Activated naive CD4-positive, alpha-beta T cell treated with anti-CD3 and anti-CD28 coated beads, Interleukin-2, amount 50 U/mL, for 72 hours (primary cell): ENCODE data around the gene B4GAT1. TPM values are rescaled to one million over a fixed set of nuclear protein-coding genes. Genes with fewer than 3 reads are reported as not detected.
"Not testable (repeated sequence)": the region's sequence is repeated elsewhere in the genome, so short reads cannot be mapped to it uniquely, and the experiment has no call there.

Source experiments
- ATAC-seq, 2 donors: fragments of 150-1000 bp; cut with Tn5 transposase; 2 replicates each; pipeline ENCODE4 v1.10.0; 2021; ENCODE audit warnings: mild to moderate bottlenecking in 2 of 2, moderate library complexity in 2 of 2
- DNase-seq, 2 donors: peaks; one replicate each; pipeline ENCODE4 v3.0.0; 2021 to 2022; ENCODE audit warnings: low spot score in 2 of 2
- H3K27ac Mint-ChIP-seq, 2 donors: one replicate each; pipeline ENCODE4 v1.8.0; 2022; ENCODE audit warnings: mild to moderate bottlenecking in 2 of 2, mixed read lengths in 2 of 2
- H3K36me3 Mint-ChIP-seq, 2 donors: one replicate each; pipeline ENCODE4 v1.8.0; 2022; ENCODE audit warnings: mixed read lengths in 2 of 2
- H3K9me3 Mint-ChIP-seq, 2 donors: one replicate each; pipeline ENCODE4 v1.8.0; 2022; ENCODE audit warnings: mixed read lengths in 2 of 2
- total RNA-seq, 2 donors: library from RNA; stranded (reverse); gene quantifications; one replicate each; pipeline ENCODE4 v1.2.3, GENCODE V29; 2022

B4GAT1 gene
- 1 to 10 TPM; 6.5 to 8.9 TPM for total RNA-seq

DNA sequence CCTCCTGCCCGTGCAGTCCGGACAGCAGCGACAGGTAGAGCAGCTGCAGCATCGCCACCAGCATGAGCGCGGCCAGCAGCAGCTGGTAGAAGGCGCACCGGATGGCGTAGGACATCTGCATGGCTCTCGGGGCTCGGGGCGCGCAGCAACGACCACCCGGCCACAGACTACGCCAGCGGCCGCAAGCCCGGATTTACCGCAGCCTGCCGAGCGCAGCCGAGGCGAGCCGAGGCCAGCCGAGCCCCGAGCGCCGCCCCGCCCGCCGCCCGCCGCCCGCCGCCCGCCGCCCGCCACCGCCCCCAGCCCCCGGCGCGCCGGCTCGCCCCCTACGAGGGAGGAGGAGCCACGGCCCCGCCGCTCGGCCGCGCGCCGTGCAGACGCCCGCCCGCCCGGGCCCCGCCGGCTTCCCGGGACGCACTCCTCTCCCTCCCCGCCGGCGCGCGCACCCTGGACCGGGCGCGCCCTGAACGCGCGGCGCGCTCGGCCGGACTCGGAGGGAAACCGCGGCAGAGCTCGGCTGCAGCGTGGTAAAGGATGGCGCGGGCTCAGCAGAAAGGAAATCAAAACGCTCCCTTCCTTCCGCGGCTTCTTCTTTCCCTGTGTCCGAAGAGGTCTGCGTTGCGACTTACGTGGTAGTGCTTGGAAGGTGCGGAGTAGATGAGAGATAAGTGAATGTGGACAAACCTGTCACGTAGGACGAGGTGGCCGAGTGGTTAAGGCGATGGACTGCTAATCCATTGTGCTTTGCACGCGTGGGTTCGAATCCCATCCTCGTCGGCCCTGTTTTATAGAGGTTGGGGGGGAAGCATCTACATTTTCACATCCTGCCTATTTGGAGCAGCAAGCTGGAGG lies at the start of gene B4GAT1:
B4GAT1 (minus strand) TSS at position 205 of the 852 bp plus-strand sequence; CDS start at position 121, 84 bp downstream.
- peak; percentile 67 to 75 for ATAC-seq

DNA sequence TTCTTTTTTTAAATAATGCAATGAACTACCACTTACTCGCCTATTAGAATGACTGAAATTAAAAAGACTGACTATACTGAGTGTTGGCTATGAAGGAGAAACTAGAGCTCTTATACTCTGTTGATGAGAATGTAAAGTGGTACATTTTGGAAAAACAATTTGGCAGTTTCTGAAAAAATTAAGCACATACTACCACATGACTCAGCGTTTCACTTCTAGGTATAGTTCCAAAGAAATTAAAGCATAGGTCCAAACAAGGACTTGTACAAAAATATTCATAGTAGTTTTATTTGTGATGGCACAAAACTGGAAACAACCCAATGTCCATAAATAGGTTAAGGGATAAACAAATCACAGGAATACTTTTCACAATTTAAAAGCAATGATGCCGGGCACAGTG lies 46.5 kb upstream of the B4GAT1 start:
- H3K9me3 Mint-ChIP-seq: no peaks in the 10 kb centered on the region
- H3K27ac Mint-ChIP-seq: no peak overlapping the region
- no peak for DNase-seq
- H3K36me3 Mint-ChIP-seq: no peaks in the 10 kb centered on the region
- ATAC-seq: no peak

More for the DNA sequence above, at the start of gene B4GAT1:
- DNase-seq: peak; percentile 89 to 90
- Mint-ChIP-seq H3K9me3 (peaks cover 0 to 3% of the 10 kb centered on the region in 2 donors), H3K36me3 (peaks cover 8 to 14% of the 10 kb centered on the region in 2 donors), H3K27ac (peak within 1 kb of the TSS; percentile 99 to 100)

DNA sequence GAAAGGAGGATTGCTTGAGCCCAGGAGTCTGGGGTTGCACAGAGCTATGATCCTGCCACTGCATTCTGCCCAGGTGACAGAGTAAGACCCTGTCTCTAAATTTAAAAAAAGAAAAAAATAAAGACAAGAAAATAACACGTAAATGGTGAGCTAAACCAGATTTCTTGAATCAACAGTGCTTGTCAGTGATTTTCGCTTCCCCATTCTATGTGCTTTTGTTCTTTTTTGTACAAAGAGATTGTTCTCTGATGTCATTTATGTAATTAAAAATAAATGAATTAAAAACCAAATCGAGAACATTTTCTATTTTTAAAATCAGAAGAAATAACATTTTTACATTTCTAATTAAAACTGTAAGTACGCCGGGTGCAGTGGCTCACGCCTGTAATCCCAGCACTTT lies 43.9 kb upstream of the B4GAT1 start:
- no peaks in the 10 kb centered on the region for H3K9me3 Mint-ChIP-seq
- H3K36me3 Mint-ChIP-seq: no peaks in the 10 kb centered on the region
- DNase-seq: no peak
- ATAC-seq: no peak
- H3K27ac Mint-ChIP-seq: no peak overlapping the region

DNA sequence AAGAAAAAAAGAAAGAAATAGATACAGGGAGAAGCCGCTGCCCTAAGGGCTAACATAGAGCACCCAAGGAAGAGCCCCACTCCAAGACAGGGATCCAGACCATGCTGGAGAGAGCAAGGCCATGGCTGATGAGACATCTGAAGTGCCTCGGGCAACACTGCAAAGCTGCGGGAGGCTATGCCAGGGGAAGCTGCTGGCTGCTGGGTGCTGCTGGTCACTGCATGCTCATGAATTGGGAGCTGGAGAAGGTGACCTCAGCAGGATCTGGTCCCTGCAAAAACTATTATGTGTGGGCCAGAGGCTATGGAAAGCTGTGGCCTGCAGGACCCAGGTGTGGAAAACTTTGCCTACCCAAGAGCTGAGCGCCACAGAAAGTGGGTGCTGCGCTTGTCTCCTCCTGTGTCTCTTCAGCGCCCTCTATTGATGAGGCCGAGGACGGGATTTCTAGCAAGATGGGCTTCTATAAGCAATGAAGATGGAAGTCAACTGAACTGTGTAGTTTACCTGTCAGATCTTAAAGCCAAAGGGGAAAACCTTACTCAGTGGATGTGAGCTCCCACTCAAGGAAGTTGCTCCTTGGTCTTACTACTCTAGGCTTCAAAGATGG lies 41.5 kb upstream of the B4GAT1 start:
- Mint-ChIP-seq H3K27ac (no peak overlapping the region), H3K36me3 (no peaks in the 10 kb centered on the region), H3K9me3 (no peaks in the 10 kb centered on the region)
- ATAC-seq: peak; percentile 79 to 80
- DNase-seq: peak in 1 of 2 donors; percentile 81

DNA sequence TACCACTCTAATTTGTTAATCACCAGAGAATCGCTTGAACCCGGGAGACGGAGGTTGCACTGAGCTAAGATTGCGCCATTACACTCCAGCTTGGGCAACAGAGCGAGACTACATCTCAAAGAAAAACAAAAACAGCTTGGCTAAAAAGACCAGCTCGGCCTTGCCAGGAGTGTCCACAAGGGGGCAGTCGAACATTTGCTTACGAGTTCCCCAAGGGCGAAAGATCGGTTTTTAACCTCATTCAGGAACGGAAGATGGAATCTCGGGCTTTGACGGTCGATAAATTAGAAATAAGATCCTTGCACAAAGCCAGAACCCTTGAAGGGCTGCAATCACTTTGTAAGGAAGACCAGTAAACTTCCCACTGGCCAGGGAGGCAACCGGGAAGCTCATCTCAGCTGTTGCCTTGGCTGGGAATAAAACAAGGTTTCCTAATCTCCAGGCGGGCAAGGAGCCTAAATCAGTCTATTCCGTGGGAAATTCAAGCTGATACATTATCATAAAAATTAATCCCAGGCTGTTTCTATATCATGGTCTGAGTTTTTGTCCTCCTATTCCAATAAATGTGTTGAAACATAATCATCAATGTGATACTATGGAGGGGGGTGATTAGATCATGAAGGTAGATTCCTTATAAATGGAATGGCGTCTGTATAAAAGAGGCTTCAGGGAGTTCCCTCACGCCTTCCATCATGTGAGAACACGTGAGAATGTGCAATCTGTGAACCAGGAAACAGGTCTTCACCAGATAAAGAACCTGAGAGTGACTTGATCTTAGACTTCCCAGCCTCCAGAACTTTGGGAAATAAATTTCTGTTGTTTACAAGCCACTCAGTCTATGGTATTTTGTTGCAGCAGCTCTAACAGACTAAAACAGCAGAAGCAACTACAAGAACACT lies 39.0 kb upstream of the B4GAT1 start:
- H3K27ac Mint-ChIP-seq: peak overlapping the region in 1 of 2 donors; percentile 5
- no peaks in the 10 kb centered on the region for H3K36me3 Mint-ChIP-seq
- no peaks in the 10 kb centered on the region for H3K9me3 Mint-ChIP-seq
- peak; percentile 75 to 78 for ATAC-seq
- peak; percentile 72 to 88 for DNase-seq

DNA sequence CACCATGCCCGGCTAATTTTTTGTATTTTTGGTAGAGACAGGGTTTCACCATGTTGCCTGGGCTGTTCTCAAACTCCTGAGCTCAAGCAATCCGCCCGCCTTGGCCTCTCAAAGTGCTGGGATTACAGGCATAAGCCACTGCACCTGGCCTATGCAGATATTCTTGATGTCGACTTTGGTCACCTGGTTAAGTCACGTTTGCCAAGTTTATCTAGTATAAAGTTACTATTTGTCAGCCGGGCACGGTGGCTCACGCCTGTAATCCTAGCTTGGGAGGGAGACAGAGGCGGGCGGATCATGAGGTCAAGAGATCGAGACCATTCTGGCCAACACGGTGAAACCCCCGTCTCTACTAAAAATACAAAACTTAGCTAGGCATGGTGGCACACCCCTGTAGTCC lies 36.9 kb upstream of the B4GAT1 start:
- not testable (repeated sequence) for DNase-seq, ATAC-seq, H3K9me3 Mint-ChIP-seq, H3K27ac Mint-ChIP-seq, H3K36me3 Mint-ChIP-seq

DNA sequence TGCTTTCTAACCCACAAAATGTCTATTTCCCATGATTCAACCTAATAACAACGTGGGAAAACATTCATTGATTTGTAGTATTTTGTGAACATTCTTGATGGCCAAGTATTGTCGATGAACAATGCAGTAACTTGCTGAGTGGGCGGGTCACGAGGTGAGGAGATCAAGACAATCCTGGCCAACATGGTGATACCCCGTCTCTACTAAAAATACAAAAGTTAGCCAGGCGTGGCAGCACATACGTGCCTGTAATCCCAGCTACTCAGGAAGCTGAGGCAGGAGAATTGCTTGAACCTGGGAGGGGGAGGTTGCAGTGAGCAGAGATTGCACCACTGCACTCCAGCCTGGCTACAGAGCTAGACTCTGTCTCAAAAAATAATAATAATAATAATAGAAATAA lies 32.8 kb upstream of the B4GAT1 start:
- H3K27ac Mint-ChIP-seq, H3K9me3 Mint-ChIP-seq, ATAC-seq, H3K36me3 Mint-ChIP-seq, DNase-seq: not testable (repeated sequence)

DNA sequence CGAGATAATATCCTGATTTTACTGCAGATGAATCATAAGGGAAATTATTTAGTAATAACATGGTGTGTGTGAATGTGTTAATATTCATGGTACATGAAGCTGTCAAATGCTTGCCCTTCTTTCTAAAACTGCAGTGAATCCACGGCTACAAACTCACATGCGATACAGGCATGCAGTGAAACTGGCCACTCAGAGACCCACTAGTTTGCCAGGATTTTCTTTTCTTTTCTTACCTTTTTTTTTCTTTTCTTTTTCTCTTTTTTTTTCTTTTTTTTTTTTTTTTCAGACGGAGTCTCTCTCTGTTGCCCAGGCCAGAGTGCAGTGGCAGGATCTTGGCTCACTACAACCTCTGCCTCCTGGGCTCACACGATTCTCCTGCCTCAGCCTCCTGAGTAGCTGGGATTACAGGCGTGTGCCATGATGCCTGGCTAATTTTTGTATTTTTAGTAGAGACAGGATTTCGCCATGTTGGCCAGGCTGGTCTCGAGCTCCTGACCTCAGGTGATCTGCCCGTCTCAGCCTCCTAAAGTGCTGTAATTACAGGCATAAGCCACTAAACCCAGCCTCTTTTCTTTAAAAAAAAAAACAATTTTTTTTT lies 26.4 kb upstream of the B4GAT1 start:
- ATAC-seq, H3K36me3 Mint-ChIP-seq, H3K9me3 Mint-ChIP-seq, DNase-seq, H3K27ac Mint-ChIP-seq: not testable (repeated sequence)

DNA sequence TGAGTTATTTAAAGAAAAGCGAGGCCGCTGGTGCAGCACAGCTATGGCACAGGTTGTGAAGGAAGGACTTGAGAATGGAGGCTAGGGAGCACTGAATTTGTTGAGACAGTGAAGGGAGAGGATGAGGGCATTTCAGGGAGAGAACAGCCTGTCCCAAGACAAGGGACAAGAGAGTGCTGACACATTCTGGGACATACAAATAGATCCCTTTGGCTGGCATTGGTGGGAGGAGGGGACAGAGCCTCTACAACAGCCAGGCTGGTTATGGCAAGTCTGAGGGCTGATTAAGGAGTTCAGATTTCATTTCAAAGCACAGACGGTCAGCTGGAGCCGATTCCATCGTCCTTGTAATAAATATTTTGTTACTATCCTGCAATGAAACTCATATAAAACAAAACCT lies 25.8 kb upstream of the B4GAT1 start:
- Mint-ChIP-seq H3K27ac (no peak overlapping the region), H3K9me3 (no peaks in the 10 kb centered on the region), H3K36me3 (no peaks in the 10 kb centered on the region)
- ATAC-seq: no peak
- no peak for DNase-seq

DNA sequence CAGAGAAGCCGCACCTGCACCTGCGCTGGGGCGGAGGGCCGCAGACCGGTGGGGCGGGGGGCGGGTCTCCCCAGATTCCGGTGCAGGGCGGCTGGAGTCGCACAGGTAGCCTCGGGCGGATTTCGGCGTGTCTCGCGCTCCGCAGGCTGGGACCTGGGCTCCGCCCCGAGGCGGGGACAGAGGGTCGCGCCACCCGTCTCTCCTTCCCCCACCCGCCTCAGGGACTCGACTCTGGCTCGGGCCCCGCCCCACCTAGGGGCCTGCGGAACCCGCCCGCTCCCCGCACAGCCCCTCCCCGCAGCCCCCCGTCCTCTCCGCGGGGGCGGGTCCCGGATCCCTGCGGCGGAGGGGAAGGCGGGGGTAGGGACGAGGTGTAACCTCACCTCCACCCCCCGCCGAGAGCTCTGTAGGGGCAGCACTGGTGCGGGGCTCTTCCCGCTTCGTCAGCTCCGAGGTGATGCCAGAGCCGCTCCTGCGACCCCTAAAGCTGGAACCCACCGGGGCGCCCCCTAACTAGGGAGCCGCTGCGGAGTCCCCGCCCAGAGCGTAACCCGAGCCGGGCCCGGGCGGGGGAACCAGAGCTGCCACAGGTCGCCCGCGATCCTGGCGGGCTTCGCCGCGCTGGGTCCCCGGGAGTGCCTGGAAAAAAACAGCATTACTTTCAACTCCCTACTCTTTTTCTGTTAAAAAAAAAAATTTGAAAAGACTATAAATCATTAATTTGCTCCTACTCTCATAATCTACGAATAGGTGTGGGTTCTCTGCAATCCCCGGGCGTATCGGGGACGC lies 24.4 kb upstream of the B4GAT1 start, which contains the start of gene SLC29A2:
SLC29A2 (minus strand) TSS at position 134 of the 789 bp plus-strand sequence. CDS start 169 bp downstream, outside the sequence.
- Mint-ChIP-seq H3K27ac (peak within 1 kb of the TSS; percentile 77 to 96), H3K9me3 (no peaks in the 10 kb centered on the region), H3K36me3 (no peaks in the 10 kb centered on the region)
- ATAC-seq (peak; percentile 72 to 91), DNase-seq (peak; percentile 73 to 83)

DNA sequence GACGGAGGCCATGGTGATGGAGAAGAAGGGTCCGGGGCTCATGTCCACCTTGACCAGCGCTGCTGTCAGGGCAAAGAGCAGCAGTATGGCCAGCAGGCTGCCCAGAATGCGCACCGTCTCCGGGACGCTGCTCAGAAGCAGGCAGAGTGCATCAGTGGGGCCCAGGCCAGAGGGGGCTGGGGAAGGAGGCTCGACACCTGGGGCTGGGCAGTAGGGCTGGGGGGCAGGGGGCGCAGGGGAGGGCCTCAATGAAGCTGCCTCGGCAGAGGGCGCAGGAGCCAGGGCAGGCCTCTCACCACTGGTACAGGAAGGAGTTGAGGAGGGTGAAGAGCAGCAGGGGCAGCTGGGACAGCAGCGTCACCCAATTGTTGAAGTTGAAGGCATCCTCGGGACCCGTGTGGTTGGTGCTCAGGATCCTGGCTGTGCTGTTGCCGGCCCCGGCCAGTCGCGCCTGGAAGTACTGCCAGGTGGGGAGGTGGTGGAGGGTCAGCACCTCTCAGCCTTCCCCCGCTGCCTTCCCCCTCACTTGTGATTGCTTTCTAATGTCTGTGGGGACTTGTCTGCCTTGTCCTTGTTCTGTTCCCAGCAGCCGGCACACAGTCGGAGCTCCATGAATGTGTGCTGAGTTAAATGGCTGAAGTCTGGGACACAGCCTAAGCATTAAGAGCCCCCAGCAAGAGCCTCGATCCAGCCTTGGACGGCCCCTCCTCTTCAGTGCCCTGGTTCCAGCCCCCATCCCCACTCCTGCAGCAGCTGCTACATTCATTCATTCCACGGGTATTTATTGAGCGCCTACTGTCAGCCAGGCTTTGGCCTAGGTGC lies 21.9 kb upstream of the B4GAT1 start:
- Mint-ChIP-seq H3K27ac (peak overlapping the region in 1 of 2 donors; percentile 69), H3K36me3 (no peaks in the 10 kb centered on the region), H3K9me3 (no peaks in the 10 kb centered on the region)
- ATAC-seq: no peak
- no peak for DNase-seq

DNA sequence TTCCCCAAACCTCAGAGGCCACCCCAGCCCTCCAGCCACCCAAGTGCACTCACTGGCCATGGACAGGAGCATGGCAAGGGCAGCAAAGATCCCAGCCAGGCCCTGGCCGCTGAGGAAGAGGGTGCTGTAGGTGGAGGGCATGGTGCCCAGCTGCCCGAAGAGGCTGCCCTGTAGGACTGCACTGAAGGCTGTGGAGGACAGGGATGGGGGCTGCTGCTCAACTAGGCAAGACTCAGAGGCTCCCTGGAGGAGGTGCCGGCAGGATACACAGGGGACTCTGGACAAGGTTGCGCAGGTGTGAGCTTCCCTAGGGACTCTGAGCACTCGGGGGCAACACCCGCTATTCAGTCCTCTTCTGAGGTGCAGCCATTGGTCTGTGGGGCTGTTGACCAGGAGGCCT lies 21.1 kb upstream of the B4GAT1 start:
- no peak overlapping the region for H3K27ac Mint-ChIP-seq
- no peak for ATAC-seq

DNA sequence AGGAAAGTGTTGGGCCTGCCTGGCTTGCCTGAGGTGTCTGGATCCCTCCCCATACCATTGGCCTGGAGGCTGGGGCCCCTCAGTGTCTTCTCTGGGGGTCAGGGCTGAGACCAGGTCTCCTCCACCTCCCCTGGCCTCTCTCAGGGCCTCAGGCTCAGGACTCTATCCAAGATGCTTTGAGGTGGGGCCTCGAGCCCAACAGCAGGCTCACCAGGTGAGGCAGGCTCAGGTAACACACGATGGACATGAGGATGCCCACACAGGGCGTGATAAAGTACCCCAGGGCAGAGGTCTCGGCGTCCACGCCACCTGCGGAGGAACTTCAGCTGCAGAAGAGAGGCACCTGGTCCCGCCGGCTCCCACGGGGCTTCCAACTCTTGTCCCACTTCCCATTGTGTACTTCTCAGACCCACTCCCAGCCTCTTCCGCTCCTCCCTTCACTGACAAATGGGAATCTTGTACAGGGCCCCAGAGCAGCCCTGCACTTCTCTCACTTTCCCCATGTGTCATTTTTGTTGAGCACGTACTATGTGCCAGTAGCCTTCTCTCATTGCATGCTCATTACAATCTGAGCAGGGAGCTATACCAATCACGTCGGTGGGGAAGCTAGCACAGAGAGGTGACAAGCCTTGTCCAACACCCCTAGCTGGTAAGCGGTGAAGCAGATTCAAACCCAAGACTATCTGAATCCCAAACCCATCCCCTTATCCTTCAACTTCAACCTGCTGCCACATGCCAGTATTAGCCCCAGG lies 20.3 kb upstream of the B4GAT1 start:
- no peaks in the 10 kb centered on the region for H3K36me3 Mint-ChIP-seq
- no peak for DNase-seq
- no peak for ATAC-seq
- H3K27ac Mint-ChIP-seq: no peak overlapping the region
- no peaks in the 10 kb centered on the region for H3K9me3 Mint-ChIP-seq

More for the DNA sequence above, 21.1 kb upstream of the B4GAT1 start:
- Mint-ChIP-seq H3K9me3 (no peaks in the 10 kb centered on the region), H3K36me3 (no peaks in the 10 kb centered on the region)
- no peak for DNase-seq

DNA sequence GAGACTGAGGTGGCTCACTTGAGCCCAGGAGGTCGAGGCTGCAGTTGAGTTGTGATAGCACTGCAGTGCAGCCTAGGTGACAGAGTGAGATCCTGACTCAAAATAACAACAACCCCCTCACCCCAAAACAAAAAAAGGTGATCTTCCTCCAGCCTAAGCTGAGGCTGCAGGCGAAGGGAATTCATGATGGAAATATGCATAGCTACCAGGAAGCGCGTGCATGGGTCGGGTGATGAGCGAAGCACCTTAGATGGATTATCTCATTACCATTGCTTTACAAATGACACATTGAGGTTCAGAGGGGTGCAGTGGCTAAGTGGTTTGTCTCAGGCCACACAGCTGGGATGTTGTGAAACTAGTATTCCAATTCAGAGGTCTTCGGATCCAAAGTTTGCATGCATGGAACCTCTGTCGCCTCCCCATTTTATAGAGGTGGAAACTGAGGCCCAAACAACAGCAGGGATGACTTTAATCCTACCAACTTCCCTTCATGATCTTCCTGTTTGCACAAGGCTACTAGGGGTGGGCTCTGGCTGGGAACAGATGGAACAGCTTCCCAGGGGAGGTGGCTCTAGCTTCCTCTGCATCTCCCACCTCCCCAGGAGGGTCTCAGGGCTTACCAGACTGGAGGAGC lies 19.5 kb upstream of the B4GAT1 start:
- no peaks in the 10 kb centered on the region for H3K36me3 Mint-ChIP-seq

More for the DNA sequence above, 19.5 kb upstream of the B4GAT1 start:
- no peaks in the 10 kb centered on the region for H3K9me3 Mint-ChIP-seq
- no peak overlapping the region for H3K27ac Mint-ChIP-seq
- DNase-seq (no peak), ATAC-seq (no peak)
